Kasumi-1 (cell line): ENCODE measurements around the gene ST3GAL5.

Source experiments
- DNase-seq, 2 experiments: peaks; one replicate each; lab custom pipeline; 2025; lab: John Stamatoyannopoulos, UW

ST3GAL5 gene

GRCh38 chr2:85834466-85834865, 54.3 kb downstream of the ST3GAL5 start:
- no peak for DNase-seq

- DNase-seq = no peak
Observed at GRCh38 chr2:85831735-85832134, 57.1 kb downstream of the ST3GAL5 start.

GRCh38 chr2:85830645-85831044, 58.1 kb downstream of the ST3GAL5 start:
- DNase-seq = peak in 1 of 2 experiments; percentile 18

- peak; percentile 5 to 21 for DNase-seq
Observed at GRCh38 chr2:85829394-85829793, 59.4 kb downstream of the ST3GAL5 start.

DNA sequence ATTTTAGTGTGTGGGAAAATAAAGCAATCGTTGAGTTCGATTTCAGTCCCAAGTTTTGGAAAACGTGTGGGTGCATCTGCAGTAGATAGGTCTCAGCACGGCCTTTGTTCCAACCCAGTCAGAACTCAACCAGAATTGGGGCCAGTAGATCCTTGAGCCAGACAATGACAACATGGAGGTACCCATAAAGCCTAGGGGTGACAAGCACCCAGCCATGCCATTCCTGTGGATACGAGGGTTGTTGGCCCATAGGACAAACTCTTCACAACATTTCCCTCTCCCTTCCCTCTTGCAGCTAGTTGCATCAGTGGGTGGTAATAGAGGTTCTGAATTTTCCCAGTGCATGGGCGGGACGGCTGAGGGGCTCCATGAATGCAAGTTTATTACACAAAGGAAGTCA, 60.1 kb downstream of the ST3GAL5 start:
- DNase-seq = no peak

- DNase-seq = no peak
Observed at GRCh38 chr2:85827879-85828569, 60.8 kb downstream of the ST3GAL5 start.

DNA sequence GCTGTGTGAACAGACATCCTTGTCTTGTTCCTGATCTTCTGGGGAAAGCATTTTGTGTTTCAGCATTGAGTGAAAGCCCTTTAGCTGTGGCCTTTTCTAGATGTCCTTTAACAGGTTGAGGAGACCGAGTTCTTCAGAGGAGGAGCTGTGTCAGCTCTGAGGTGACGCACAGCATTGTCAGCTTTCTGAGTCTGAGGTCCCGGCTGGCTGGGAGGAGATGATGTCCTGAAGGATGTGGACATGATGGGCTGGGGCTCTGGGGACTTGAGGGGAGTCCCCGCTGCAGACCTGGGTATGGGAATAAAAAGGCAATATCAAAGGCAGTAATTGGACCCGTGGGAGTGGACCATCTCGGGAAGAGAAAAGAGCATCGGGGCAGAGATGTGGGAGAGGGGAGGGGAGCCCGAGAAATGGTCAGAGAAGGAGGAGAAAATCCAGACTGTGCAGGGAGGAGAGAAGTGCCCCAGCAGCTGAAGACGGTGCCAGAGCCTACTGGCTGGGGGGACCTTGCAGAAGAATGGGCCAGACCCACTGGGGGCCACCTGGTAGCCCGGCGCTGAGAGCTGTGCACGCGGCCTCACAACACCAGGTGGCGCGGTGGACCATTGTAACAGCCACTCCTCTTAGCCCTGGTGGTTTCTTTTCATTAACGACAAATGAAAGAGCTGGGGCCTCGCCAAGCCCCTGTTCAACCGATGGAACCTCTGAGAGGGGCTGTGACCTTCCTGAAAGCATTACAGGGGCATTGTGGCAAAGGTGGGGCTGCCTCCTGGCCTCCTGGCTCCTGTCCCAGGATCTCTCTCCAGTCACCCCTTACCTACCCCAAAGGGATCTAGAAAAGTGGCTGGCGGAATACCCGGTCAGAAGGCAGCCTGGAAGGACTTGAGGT, 61.6 kb downstream of the ST3GAL5 start:
- peak; percentile 78 to 79 for DNase-seq

DNA sequence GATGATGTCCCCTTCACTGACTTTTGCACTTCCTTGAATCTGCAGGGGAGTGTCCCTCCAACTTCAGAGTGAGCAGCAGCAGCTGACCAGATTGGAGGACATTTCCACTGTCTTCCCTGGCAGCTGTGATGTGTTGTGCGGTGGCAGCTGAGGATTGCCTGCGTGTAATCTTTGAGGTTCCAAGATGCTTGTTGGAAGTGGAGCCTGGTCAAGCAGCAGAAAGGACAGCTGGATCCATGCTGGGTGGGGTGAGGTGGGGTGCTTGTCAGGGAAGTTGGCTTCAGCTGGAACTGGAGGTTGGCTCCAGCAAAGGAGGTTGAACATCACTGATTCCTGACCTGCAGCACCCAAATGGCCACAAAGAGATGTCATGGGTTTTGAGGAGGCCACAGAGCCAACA, 64.8 kb downstream of the ST3GAL5 start:
- no peak for DNase-seq

- no peak for DNase-seq
Observed at GRCh38 chr2:85822766-85823165, 66.0 kb downstream of the ST3GAL5 start.

DNA sequence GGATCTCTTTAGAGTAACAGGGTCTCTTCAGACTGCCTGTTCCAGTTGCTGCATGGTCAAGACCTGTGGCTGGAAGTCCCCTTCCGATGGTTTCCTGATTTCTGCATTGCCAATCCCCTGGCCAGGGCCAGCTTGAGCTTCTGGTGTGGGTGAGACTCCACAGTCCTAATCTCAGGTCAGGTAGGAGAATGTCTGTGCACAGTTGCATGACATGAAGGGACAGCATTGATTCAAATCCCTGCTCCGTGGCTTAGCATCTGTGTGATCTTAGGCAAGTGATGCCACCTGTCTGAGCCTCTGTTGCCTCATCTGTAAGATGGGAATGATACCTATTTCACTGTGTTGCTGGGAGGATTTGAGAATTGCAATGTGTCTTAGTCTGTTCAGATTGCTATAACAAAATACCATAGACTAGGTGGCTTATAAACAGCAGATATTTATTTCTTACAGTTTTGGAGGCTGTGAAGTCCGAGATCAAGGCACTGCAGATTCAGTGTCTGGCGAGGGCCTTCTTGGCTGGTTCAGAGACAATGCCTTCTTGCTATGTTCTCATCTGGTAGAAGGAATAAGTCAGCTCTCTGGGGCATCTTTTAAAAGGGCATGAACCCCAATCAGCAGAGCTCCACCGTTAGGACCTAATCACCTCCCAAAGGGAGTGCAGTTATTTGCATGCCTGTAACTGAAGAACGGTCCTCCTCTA, 68.8 kb downstream of the ST3GAL5 start:
- no peak for DNase-seq

- DNase-seq = no peak
Observed at GRCh38 chr2:85814802-85815550, 73.8 kb downstream of the ST3GAL5 start.

GRCh38 chr2:85813982-85814801, 74.6 kb downstream of the ST3GAL5 start:
- peak; percentile 64 to 70 for DNase-seq

- DNase-seq = no peak
Observed at GRCh38 chr2:85813211-85813981, 75.4 kb downstream of the ST3GAL5 start.

- DNase-seq = no peak
Observed at GRCh38 chr2:85812094-85812735, 76.6 kb downstream of the ST3GAL5 start.

- no peak for DNase-seq
Observed at GRCh38 chr2:85811180-85812093, 77.4 kb downstream of the ST3GAL5 start.

DNA sequence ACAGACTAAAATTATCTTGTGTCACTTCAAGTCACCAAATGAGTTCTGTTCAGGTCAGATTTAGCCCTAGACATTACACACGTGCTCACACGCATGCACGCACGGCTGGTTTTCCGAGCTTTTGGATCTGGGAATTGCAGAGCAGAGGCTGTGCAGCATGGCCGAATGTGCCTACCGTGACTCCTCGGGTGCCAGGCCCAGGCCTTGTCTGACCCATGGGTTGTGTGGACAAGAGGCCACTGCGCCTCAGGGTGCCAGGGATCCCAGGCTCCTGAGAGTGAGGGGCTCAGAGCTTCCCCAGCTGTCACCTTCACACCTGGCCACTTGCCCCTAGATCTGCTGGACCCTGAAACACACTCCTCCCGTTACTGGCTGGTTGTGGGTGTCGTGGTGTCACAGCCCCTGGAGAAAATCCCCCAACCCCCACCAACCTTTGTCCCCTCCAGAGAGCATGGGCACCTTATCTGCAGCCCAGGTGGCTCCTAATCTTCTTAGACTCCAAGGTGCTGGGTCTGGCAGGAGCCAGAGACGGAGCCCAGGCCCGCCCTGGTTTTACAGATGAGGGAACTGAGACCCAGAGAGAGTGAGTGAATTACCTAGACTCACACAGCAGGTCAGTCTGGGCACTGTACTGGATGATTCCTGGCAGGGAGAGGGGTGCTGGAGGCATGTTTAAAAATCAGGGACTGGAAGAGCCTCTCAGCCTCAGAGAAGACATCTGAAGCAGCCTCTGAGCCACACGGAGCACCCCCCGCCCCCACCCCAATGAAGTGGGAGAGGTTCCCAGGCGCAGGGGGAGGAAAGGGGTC, 78.2 kb downstream of the ST3GAL5 start:
- DNase-seq = no peak

- no peak for DNase-seq
Observed at GRCh38 chr2:85807756-85808155, 81.0 kb downstream of the ST3GAL5 start.
